ENCODE results near the gene WNT5B.

Gene WNT5B

GRCh38 chr12:1628666-1629337, at the start of gene WNT5B:
Gene WNT5B, plus strand, starts transcription at chr12:1629231. Its CDS starts 2,124 bp downstream, at chr12:1631355.
- DNase-seq: no peak

- no peak for DNase-seq
These were observed 49.2 kb upstream of the WNT5B start for GRCh38 chr12:1579651-1580435.

- no peak for DNase-seq
These were observed 48.5 kb upstream of the WNT5B start for GRCh38 chr12:1580526-1580925.

GRCh38 chr12:1581973-1582708, 46.9 kb upstream of the WNT5B start:
- DNase-seq: no peak

GRCh38 chr12:1582709-1583050, 46.4 kb upstream of the WNT5B start:
- no peak for DNase-seq

DNA sequence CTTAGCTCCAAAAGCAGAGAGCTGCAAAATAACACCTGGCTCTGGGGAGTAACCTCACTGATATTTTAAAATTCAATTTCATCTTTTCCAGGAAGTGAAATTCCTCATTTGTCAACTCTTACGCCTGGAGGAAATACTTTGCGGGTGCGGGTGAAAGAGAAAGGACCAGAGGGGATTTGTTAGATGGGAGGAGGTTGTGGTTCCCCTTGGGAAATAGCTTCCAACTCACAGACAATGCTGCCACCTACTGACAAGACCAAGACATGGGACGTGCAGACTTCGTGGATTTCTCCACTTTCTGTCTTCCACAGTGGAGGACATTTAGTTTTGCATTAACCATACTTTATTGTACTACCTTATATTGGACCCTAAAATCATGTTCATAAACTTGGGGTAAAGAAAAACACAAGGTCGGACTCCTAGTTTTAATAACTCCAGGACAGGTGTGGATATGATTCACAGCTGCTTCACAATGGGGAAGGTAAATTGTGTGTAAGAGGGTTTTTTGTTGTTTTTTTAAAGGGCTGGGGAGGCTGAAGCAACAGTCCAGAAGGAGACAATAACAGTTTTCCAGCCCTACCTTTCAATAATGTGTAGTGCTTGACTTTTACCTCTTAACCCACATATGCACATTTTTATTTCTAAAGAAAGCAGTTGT, 45.5 kb upstream of the WNT5B start:
- peak; percentile 69 to 77 for DNase-seq

DNA sequence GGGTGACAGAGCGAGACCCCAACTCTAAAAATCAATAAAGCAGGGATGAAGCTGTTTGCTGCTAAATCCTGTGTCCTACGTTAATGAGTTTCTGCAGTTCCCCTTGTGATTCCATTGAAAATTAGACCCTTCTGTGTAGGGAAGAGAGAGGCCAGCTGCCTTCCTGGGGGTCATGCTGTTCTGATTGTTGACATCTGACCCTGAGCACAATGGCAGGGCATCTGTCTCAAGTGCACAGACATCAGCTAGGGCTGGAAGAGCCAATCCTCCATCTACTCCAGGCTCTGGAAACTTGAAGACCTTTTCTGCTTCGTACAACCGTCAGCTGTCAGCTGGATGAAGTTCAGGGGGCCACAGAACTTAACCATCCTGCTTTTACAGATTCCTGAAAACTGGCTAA, 44.7 kb upstream of the WNT5B start:
- no peak for DNase-seq

- DNase-seq: no peak
These were observed 41.0 kb upstream of the WNT5B start for GRCh38 chr12:1587927-1588574.

DNA sequence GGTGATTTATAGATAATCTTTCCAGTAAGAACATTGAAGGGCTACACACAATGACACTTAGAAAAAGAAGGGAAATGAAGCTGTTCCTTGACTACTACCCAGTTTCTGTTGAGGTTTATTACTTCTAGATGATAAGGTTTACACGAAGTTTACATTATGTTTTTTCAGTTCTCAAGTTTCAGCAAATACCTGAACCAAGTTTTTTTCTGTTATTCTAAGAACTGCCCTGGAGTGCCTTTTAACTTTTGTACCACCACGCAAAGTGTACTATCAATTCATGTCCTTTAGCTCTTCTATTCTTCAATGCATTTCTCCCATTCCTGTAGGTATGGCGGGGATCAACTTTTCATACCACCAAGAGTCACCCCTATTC, 40.5 kb upstream of the WNT5B start:
- no peak for DNase-seq

- no peak for DNase-seq
These were observed 38.6 kb upstream of the WNT5B start for GRCh38 chr12:1590221-1590979.

DNA sequence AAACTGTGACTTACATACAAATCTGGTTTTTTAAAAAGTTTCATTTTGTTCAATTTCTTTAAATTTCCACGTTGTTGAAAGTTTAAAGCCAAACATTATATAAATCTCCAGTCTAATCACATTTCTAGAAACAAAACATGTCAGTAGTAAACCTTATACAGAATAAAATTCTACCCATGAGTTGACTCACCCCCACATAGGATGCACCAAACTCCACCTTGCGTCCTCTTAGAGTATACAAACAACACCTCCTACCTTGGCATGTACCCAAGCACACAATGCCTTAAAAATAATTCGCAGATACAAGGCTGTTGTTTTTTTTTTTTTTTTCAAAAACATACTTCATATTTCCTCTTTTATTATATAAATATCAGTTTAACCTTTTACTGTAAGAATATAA, 38.0 kb upstream of the WNT5B start:
- DNase-seq: peak; percentile 38 to 61

DNA sequence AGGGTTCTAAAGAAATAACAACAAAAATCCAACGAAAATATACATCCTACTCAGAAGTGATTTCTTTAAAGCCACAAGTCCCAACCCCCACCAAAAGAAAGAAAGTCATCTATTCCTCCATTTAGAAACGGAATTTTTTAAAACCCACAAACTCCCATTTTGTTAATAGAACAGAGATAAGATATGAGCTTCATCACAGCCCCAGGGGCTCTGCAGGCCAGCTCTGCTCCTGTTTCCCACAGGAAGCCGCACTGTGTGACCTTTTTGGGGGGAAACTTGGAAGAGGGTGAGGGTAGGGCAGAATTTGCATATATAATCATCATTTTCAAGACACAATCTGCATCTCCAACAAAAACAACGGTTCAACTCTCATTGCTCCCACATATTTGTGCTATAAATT, 37.5 kb upstream of the WNT5B start:
- DNase-seq: no peak

- DNase-seq: peak; percentile 54 to 63
These were observed 36.4 kb upstream of the WNT5B start for GRCh38 chr12:1592444-1593173.

GRCh38 chr12:1593174-1594005, 35.6 kb upstream of the WNT5B start:
- peak; percentile 49 to 54 for DNase-seq

DNA sequence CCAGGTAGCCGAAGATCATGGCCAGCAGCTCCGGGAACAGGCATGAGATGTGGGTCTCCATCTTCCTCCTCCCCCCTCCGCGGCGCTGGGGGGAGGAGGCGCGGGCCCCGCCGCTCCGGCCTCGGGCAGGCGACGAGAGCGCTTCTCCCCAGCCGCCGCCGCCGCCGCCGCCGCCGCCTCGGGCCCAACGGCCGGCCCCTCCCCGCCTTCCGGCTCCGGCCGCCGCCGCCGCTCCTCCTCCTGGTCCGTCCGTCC, 35.1 kb upstream of the WNT5B start:
- no peak for DNase-seq

DNA sequence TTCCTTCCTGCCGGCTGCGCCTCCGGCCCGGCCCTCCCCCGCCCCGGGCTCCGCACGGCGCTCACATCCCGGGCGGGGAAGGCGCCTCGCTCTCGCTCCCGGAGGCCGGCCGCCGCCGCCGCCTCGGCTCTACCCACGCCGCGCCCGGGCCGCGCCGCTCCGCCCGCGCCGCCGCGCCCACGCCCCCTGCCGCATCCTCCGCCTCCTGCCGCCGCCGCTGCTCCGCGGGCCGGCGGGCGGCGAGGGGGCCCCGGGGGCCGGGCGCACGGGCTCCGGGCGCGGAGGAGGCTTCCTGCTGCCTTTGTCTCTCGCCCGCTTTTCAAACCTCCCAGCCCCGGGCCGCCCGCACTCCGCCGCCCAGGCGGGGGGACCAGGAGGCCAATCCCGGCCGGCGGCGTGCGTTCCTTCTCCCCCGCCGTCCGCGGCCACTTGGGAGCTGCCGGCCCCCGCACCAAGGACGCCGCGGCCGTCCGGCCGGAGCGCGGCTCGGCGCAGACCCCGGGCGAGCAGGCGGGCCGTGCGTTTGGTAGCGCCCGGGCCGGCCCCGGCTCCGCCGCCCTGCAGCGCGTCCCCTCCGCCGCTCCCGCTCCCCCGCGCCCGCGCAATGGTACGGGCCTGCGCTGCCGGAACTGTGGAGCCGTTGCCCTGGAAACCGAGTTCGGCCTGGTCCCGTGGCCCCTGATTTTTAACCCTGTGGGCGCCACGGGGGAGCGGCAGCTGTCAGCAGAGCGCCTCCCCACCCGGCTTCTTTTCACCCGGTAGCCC, 34.6 kb upstream of the WNT5B start, which contains the start of gene FBXL14:
Gene FBXL14 (minus strand): TSS at position 321 of the 765 bp plus-strand sequence. CDS start 515 bp downstream, outside the sequence.
- peak; percentile 92 to 93 for DNase-seq

- peak; percentile 29 for DNase-seq
These were observed 33.9 kb upstream of the WNT5B start for GRCh38 chr12:1595026-1595561.

- no peak for DNase-seq
These were observed 33.2 kb upstream of the WNT5B start for GRCh38 chr12:1595690-1596347.

DNA sequence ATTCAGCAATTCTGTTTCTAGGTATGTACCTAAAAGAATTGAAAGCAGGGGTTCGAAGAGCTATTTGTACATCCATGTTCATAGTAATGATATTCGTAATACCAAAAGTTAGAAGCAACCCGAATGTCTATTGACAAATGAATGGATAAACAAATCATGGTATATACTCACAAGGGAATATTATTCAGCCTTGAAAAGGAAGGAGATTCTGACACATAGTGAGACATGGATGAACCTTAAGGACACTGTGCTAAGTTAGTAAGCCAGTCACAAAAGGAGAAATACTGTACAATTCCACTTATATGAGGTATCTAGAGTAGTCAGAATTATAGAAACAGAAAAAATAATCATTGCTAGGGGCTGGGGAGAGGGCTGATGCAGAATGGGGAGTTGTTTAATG, 30.3 kb upstream of the WNT5B start:
- DNase-seq: no peak
